ENCODE measurements around the gene CARHSP1.

- no peak for TF ChIP-seq POLR2A (IDR thresholded peaks at IDR 0.05; ENCODE audit: low read length)
- no peak for TF ChIP-seq GATA1 (IDR thresholded peaks at IDR 0.05; ENCODE audit: low read depth, low read length)
Observed at GRCh38 chr16:8818504-8819270, 50.1 kb downstream of the CARHSP1 start.
